ENCODE results near the gene RFX7.
"Not testable (repeated sequence)": the region's sequence is repeated elsewhere in the genome, so short reads cannot be mapped to it uniquely, and the experiment has no call there.

The RFX7 gene

GRCh38 chr15:56243163-56244037 is at the start of gene RFX7:
RFX7 (minus strand) TSS chr15:56243879; CDS start chr15:56243285, 594 bp downstream.
- peak in 1 of 2 experiments; percentile 41 for DNase-seq (ENCODE audit: low read depth in 2 of 2)

- DNase-seq (ENCODE audit: low read depth in 2 of 2): no peak
These were observed 49.1 kb upstream of the RFX7 start for GRCh38 chr15:56292546-56293316.

GRCh38 chr15:56291741-56292140 is 48.1 kb upstream of the RFX7 start:
- DNase-seq (ENCODE audit: low read depth in 2 of 2): no peak

GRCh38 chr15:56286213-56286612 is 42.5 kb upstream of the RFX7 start:
- DNase-seq (ENCODE audit: low read depth in 2 of 2): no peak

- DNase-seq (ENCODE audit: low read depth in 2 of 2): no peak
These were observed 37.5 kb upstream of the RFX7 start for GRCh38 chr15:56281145-56281544.

- no peak for DNase-seq (ENCODE audit: low read depth in 2 of 2)
These were observed 30.0 kb upstream of the RFX7 start for GRCh38 chr15:56273724-56274123.

- no peak for DNase-seq (ENCODE audit: low read depth in 2 of 2)
These were observed 28.8 kb upstream of the RFX7 start for GRCh38 chr15:56272454-56272853.

GRCh38 chr15:56266465-56266864 is 22.8 kb upstream of the RFX7 start:
- not testable (repeated sequence) for DNase-seq (ENCODE audit: low read depth in 2 of 2)

- no peak for DNase-seq (ENCODE audit: low read depth in 2 of 2)
These were observed 18.3 kb upstream of the RFX7 start for GRCh38 chr15:56261854-56262509.

GRCh38 chr15:56257306-56257705 is 13.6 kb upstream of the RFX7 start:
- DNase-seq (ENCODE audit: low read depth in 2 of 2): not testable (repeated sequence)

GRCh38 chr15:56254265-56254664 is 10.6 kb upstream of the RFX7 start:
- DNase-seq (ENCODE audit: low read depth in 2 of 2): no peak

- no peak for DNase-seq (ENCODE audit: low read depth in 2 of 2)
These were observed 8.7 kb upstream of the RFX7 start for GRCh38 chr15:56252386-56252785.

GRCh38 chr15:56251315-56252095 is 7.8 kb upstream of the RFX7 start:
- no peak for DNase-seq (ENCODE audit: low read depth in 2 of 2)

- DNase-seq (ENCODE audit: low read depth in 2 of 2): no peak
These were observed 6.9 kb upstream of the RFX7 start for GRCh38 chr15:56250626-56251025.

GRCh38 chr15:56249092-56249491 is 5.4 kb upstream of the RFX7 start:
- DNase-seq (ENCODE audit: low read depth in 2 of 2): no peak

- DNase-seq (ENCODE audit: low read depth in 2 of 2): no peak
These were observed 4.8 kb upstream of the RFX7 start for GRCh38 chr15:56248311-56248992.

GRCh38 chr15:56247266-56247665 is 3.6 kb upstream of the RFX7 start:
- DNase-seq (ENCODE audit: low read depth in 2 of 2): no peak

- peak; percentile 67 to 74 for DNase-seq (ENCODE audit: low read depth in 2 of 2)
These were observed 2.5 kb upstream of the RFX7 start for GRCh38 chr15:56245871-56246814.

- no peak for DNase-seq (ENCODE audit: low read depth in 2 of 2)
These were observed 1.3 kb upstream of the RFX7 start for GRCh38 chr15:56244811-56245576.

All from fibroblast of skin of left quadriceps (primary cell).